ENCODE data around the gene LIMCH1.

DNA sequence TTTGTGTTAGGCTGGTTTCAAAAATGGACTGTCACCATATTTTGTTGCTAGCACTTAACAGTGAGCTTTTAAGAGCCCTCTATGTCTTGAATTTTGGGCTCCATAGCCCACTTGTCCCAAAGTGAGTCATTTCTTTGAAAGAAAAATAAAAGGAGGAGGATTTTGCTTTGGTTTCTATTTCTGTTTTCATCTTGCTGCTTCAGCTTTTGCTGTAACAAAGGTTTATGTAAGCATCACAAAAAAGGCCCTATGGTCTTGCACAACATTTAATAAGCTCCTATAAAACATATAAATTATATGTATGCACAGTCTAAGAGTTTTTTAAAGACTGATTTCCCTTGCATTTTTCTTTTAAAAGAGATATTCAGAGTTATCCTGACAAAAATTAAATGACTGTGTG is 105.4 kb downstream of the LIMCH1 start:
- TF ChIP-seq, protein P1, sequence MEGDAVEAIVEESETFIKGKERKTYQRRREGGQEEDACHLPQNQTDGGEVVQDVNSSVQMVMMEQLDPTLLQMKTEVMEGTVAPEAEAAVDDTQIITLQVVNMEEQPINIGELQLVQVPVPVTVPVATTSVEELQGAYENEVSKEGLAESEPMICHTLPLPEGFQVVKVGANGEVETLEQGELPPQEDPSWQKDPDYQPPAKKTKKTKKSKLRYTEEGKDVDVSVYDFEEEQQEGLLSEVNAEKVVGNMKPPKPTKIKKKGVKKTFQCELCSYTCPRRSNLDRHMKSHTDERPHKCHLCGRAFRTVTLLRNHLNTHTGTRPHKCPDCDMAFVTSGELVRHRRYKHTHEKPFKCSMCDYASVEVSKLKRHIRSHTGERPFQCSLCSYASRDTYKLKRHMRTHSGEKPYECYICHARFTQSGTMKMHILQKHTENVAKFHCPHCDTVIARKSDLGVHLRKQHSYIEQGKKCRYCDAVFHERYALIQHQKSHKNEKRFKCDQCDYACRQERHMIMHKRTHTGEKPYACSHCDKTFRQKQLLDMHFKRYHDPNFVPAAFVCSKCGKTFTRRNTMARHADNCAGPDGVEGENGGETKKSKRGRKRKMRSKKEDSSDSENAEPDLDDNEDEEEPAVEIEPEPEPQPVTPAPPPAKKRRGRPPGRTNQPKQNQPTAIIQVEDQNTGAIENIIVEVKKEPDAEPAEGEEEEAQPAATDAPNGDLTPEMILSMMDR (IDR thresholded peaks at IDR 0.05), result no peak
- no peak for TF ChIP-seq POLR2A (IDR thresholded peaks at IDR 0.05)
